Upper lobe of left lung (tissue), 6 donors: ENCODE measurements around the gene MBLAC2. TPM values are rescaled to one million over a fixed set of nuclear protein-coding genes. Genes with fewer than 3 reads are reported as not detected.

Experiments used
- ATAC-seq, 2 donors: fragments of 200-7000 bp; cut with Tn5 transposase; one replicate each; pipeline ENCODE4 v1.9.1; 2022; ENCODE audit warnings: mild to moderate bottlenecking in 2 of 2, moderate library complexity in 2 of 2; ENCODE audit not compliant: low FRiP score in 2 of 2
- DNase-seq, 2 donors: peaks; one replicate each; pipeline ENCODE4 v3.0.0-alpha.2; 2019 to 2020
- H3K27ac ChIP-seq, 4 donors: fragments of 200-600 bp; sonication (generic); one replicate each; pipeline ENCODE4 v1.5.1; 2016 to 2019
- H3K27me3 ChIP-seq, 4 donors: fragments of 200-600 bp; sonication (generic); one replicate each; pipeline ENCODE4 v1.5.1; 2017 to 2019
- H3K36me3 ChIP-seq, 4 donors: fragments of 200-600 bp; sonication (generic); one replicate each; pipeline ENCODE4 v1.5.1; 2016 to 2019
- H3K4me1 ChIP-seq, 4 donors: fragments of 200-600 bp; sonication (generic); one replicate each; pipeline ENCODE4 v1.5.1; 2018 to 2019
- H3K4me3 ChIP-seq, 4 donors: fragments of 200-600 bp; sonication (generic); one replicate each; pipeline ENCODE4 v1.5.1; 2017 to 2019; ENCODE audit warnings: mild to moderate bottlenecking in 2 of 4, moderate library complexity in 1 of 4
- H3K9me3 ChIP-seq, 4 donors: fragments of 200-600 bp; sonication (generic); one replicate each; pipeline ENCODE4 v1.5.1; 2018 to 2019
- EP300 ChIP-seq, 4 donors: sonication (generic); formaldehyde crosslinking; IDR thresholded peaks; one replicate each; pipeline ENCODE4 v1.5.1; 2017; ENCODE audit warnings: antibody characterized with exemption in 4 of 4, control low read depth in 2 of 4
- POLR2A ChIP-seq, 4 donors: fragments of 450-650 bp; IDR thresholded peaks; one replicate each; pipeline ENCODE4 v1.5.1; 2016 to 2017; ENCODE audit warnings: antibody characterized with exemption in 4 of 4, mild to moderate bottlenecking in 2 of 4
- POLR2AphosphoS5 ChIP-seq, 2 donors: sonication (generic); formaldehyde crosslinking; IDR thresholded peaks; one replicate each; pipeline ENCODE4 v1.5.1; 2017; ENCODE audit warnings: antibody characterized with exemption in 2 of 2
- WGBS, 2 donors: methylation state at CpG; one replicate each; pipeline ENCODE4 v1.1.5; 2017 to 2018; 5-methylcytosine and 5-hydroxymethylcytosine counted together
- total RNA-seq, 6 donors: library from RNA; depleted of rRNA in 4 of 6; stranded (reverse); fragments of >200 nt in 4 of 6; gene quantifications; one replicate each; pipeline versions ENCODE4 v1.1.0 to v1.2.1, GENCODE V29; 2016 to 2021
- TF ChIP-seq, protein P1 (sequence below), 6 experiments: fragments of 450-650 bp in 4 of 6; fragments of 200-600 bp in 2 of 6; sonication (generic) in 2 of 6; IDR thresholded peaks; one replicate each; pipeline ENCODE4 v1.5.1; 2016 to 2019; ENCODE audit warnings: antibody characterized with exemption in 6 of 6
- donor health status: DM: no; HTN: no; CAD: no; lungs with moderate emphysema.
- donor health status: DM: no; HTN: yes; CAD: no; lungs with severe emphysema.

MBLAC2 gene
- total RNA-seq, 6 donors from 2014 or later: 1.8 to 6.6 (median 5.0) TPM

DNA sequence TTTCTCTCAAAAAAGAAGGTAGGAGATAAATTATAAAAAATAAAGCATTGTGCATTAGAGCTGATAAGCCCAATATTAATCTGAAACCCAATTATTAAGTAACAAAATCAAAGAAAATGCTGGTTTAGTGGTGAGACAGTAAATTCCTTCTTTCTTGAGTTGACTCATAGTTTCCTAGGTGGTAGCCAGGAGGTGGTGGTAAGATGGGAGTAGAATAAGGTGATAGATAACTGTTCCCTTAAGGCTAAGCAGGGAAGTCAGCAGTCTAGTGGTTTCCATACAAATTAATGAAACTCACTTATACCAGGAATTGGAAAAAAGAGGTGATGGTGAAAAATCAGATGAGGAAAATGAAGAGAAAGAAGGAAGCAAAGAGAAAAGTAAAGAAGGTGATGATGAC, 31.6 kb upstream of the MBLAC2 start:
- Histone ChIP-seq H3K27me3 (no peaks in the 10 kb centered on the region), H3K36me3 (no peaks in the 10 kb centered on the region), H3K9me3 (no peaks in the 10 kb centered on the region), H3K27ac (no peak overlapping the region), H3K4me1 (no peaks in the 10 kb centered on the region), H3K4me3 (no peak overlapping the region)
- TF ChIP-seq POLR2A (IDR thresholded peaks at IDR 0.05) (no peak), EP300 (IDR thresholded peaks at IDR 0.05) (no peak), POLR2AphosphoS5 (IDR thresholded peaks at IDR 0.05) (no peak)
- TF ChIP-seq, protein P1, sequence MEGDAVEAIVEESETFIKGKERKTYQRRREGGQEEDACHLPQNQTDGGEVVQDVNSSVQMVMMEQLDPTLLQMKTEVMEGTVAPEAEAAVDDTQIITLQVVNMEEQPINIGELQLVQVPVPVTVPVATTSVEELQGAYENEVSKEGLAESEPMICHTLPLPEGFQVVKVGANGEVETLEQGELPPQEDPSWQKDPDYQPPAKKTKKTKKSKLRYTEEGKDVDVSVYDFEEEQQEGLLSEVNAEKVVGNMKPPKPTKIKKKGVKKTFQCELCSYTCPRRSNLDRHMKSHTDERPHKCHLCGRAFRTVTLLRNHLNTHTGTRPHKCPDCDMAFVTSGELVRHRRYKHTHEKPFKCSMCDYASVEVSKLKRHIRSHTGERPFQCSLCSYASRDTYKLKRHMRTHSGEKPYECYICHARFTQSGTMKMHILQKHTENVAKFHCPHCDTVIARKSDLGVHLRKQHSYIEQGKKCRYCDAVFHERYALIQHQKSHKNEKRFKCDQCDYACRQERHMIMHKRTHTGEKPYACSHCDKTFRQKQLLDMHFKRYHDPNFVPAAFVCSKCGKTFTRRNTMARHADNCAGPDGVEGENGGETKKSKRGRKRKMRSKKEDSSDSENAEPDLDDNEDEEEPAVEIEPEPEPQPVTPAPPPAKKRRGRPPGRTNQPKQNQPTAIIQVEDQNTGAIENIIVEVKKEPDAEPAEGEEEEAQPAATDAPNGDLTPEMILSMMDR (IDR thresholded peaks at IDR 0.05): no peak
- ATAC-seq: no peak
- DNase-seq: no peak

DNA sequence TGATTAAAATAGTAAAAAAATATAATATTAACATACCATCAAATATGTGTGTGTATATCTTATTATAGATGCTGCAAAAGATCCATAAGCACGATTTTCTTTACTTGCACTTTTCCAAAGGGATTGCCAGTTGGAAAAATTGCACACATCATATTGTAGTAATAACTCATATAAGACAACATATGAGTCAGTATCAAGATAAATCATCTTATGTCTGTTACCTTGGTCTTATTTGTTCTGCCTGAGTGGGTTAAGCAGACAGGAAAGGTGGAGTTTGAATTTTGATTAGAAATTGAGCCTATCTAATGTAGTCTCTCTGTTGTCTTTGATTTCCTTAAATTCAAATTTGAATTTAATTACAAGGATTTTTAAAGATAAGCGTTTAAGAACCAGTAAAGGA, 30.2 kb upstream of the MBLAC2 start:
- no peaks in the 10 kb centered on the region for H3K27me3 ChIP-seq
- ATAC-seq (no peak), DNase-seq (no peak)
- H3K4me3 ChIP-seq: no peak overlapping the region
- H3K36me3 ChIP-seq: no peaks in the 10 kb centered on the region
- no peak overlapping the region for H3K27ac ChIP-seq
- 89 to 94% methylated on average over 2 of the region's 2 CpGs for WGBS, 2 donors
- TF ChIP-seq POLR2AphosphoS5 (IDR thresholded peaks at IDR 0.05): no peak
- no peak for TF ChIP-seq EP300 (IDR thresholded peaks at IDR 0.05)
- TF ChIP-seq, protein P1 (IDR thresholded peaks at IDR 0.05): no peak
- no peak for TF ChIP-seq POLR2A (IDR thresholded peaks at IDR 0.05)
- no peaks in the 10 kb centered on the region for H3K4me1 ChIP-seq
- no peaks in the 10 kb centered on the region for H3K9me3 ChIP-seq

DNA sequence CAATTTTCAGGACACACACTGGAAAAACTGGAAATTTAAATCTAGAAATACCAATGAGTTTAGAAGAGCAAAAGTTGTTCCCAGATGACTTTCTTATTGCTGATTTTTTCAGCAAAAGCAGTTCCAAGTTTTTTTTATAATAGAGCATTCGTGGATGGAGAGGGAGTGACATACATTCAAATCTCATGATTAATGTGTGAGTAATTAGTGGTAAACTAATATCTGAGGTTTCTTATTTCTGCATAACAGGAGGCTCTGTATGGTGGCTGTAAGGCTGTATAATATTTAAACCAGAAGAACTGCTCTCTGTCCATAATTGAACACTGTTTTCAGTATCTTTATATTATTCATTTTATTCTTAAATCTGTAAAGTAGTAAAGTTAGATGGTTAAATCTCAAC, 29.0 kb upstream of the MBLAC2 start:
- WGBS, 2 donors: 86 to 89% methylated on average over 1 of the region's 1 CpG
- Histone ChIP-seq H3K4me3 (no peak overlapping the region), H3K4me1 (no peaks in the 10 kb centered on the region), H3K9me3 (no peaks in the 10 kb centered on the region), H3K27me3 (no peaks in the 10 kb centered on the region), H3K36me3 (no peaks in the 10 kb centered on the region), H3K27ac (no peak overlapping the region)
- TF ChIP-seq EP300 (IDR thresholded peaks at IDR 0.05) (no peak), POLR2AphosphoS5 (IDR thresholded peaks at IDR 0.05) (no peak)
- TF ChIP-seq, protein P1 (IDR thresholded peaks at IDR 0.05): no peak
- ATAC-seq (no peak), DNase-seq (no peak)

DNA sequence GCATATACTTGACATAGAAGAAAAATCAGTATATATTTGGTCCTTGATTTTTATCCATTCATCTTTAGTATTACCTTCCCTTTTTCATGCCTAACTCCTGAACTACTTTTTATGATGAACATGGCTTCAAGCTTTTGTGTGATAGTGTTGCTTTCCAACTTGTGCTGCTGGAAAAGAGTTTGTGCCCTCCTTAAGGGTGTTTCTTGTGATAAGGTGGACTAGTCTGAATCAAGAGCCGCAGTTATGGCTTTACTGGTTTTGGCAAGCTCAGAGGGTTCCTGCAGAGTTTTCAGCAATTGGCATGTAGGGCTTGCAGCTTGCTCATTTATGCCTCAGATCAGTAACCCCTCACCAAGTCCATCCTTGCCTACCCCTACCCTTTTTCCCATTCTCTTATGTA, 20.6 kb upstream of the MBLAC2 start:
- ATAC-seq (no peak), DNase-seq (no peak)
- H3K4me1 ChIP-seq: no peaks in the 10 kb centered on the region
- H3K9me3 ChIP-seq: no peaks in the 10 kb centered on the region
- WGBS, 2 donors: 88 to 95% methylated on average over 1 of the region's 1 CpG
- no peaks in the 10 kb centered on the region for H3K36me3 ChIP-seq
- no peak overlapping the region for H3K4me3 ChIP-seq
- H3K27me3 ChIP-seq: no peaks in the 10 kb centered on the region
- no peak for TF ChIP-seq POLR2AphosphoS5 (IDR thresholded peaks at IDR 0.05)
- no peak for TF ChIP-seq EP300 (IDR thresholded peaks at IDR 0.05)
- no peak for TF ChIP-seq POLR2A (IDR thresholded peaks at IDR 0.05)
- TF ChIP-seq, protein P1 (IDR thresholded peaks at IDR 0.05): no peak
- no peak overlapping the region for H3K27ac ChIP-seq

DNA sequence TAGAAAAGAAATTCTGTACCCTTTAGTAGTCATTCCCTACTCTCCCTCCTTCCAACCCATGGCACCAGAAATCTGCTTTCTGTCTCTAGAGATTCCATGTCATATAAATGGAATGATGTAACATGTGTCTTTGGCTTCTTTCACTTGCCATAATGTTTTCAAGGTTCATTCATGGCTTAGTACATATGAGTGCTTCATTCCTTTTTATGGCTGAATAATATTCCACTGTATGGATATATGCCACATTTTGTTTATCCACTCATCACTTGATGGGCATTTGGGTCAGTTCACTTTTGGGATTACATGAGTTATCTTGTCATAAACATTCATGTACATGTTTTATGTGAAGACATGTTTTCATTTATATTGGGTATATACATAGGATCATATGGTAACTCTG, 19.5 kb upstream of the MBLAC2 start:
- Histone ChIP-seq H3K36me3 (no peaks in the 10 kb centered on the region), H3K27me3 (no peaks in the 10 kb centered on the region), H3K4me3 (no peak overlapping the region), H3K4me1 (no peaks in the 10 kb centered on the region), H3K9me3 (no peaks in the 10 kb centered on the region), H3K27ac (no peak overlapping the region)
- ATAC-seq (no peak), DNase-seq (no peak)
- no peak for TF ChIP-seq POLR2A (IDR thresholded peaks at IDR 0.05)
- no peak for TF ChIP-seq EP300 (IDR thresholded peaks at IDR 0.05)
- no peak for TF ChIP-seq POLR2AphosphoS5 (IDR thresholded peaks at IDR 0.05)
- TF ChIP-seq, protein P1 (IDR thresholded peaks at IDR 0.05): no peak
